Measurements from ENCODE around the gene DDX47.

The DDX47 gene

DNA sequence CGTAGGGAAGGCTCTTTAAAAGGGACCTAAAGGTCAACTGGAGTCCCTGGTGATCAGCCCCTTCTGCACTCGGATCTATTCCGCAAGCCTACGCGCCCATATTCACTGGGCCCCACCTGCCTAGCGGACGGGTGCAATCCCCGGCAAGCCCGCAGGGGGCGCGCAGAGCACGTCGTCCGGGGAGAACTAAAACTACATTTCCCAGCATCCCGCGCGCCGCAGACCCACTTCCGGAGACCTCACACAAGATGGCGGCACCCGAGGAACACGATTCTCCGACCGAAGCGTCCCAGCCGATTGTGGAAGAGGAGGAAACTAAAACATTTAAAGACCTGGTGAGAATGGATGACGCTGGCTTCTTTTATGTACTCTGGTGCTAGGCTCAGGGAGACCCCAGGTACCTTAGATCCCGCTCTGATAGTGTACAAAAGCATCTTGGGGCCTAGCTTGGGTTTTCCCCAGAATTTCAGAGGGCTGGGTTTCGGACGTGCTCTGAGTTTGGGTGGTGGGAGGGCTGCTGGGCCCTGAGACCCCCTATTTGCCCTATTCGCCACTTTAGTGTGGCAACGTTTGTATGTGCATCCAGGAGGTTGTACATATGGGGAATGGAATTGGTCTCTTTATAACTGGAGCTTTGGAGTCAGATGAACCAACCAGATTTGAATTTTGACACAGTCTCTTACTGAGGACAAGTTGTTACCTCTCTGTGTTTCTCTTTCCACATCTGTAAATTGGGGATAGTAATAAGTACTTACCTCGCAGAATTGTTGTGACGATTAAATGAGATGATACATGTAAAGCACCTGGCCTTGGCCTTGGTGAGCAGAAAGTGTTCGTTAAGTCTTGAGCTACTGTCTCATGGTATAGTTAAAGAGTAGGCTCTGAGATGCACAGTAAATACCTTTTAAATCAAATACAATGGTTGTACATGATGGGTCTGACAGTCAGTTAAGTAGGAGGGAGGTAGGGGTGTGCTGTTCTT, at the start of gene DDX47:
DDX47 (plus strand) TSS at position 227 of the 982 bp plus-strand sequence; CDS start at position 249, 22 bp downstream.
- Histone ChIP-seq H3K4me3 (ENCODE audit: low read length, poor library complexity, severe bottlenecking) (peak within 1 kb of the TSS; percentile 83), H3K4me1 (ENCODE audit: insufficient read depth, low read length, poor library complexity, severe bottlenecking) (peaks cover 50% of the 10 kb centered on the region), H3K27me3 (ENCODE audit: insufficient read depth, low read length, poor library complexity, severe bottlenecking) (no peaks in the 10 kb centered on the region), H3K9me2 (replicated peaks; ENCODE audit: low read depth, low read length) (no peaks in the 10 kb centered on the region), H3K9ac (ENCODE audit: low read depth, low read length, poor library complexity, severe bottlenecking) (peak within 1 kb of the TSS; percentile 80), H3K9me3 (ENCODE audit: insufficient read depth, low read depth, low read length) (no peaks in the 10 kb centered on the region), H3K4me2 (ENCODE audit: low read depth, low read length, poor library complexity, severe bottlenecking) (peak within 1 kb of the TSS; percentile 99), H3F3A (ENCODE audit: low read depth) (peaks cover 4% of the 10 kb centered on the region; the same call in 1 of the 2 replicates), H2AFZ (ENCODE audit: low read length) (peak within 1 kb of the TSS; percentile 55), H4K20me1 (ENCODE audit: insufficient read depth, low read length, poor library complexity, severe bottlenecking) (peaks cover 14% of the 10 kb centered on the region), H3K79me2 (ENCODE audit: insufficient read depth, low read length) (peaks cover 52% of the 10 kb centered on the region), H3K36me3 (ENCODE audit: insufficient read depth, low read length) (no peaks in the 10 kb centered on the region)
- no peak for TF ChIP-seq EZH2phosphoT487 (IDR thresholded peaks at IDR 0.05; ENCODE audit: borderline replicate concordance)
- TF ChIP-seq, protein P1, sequence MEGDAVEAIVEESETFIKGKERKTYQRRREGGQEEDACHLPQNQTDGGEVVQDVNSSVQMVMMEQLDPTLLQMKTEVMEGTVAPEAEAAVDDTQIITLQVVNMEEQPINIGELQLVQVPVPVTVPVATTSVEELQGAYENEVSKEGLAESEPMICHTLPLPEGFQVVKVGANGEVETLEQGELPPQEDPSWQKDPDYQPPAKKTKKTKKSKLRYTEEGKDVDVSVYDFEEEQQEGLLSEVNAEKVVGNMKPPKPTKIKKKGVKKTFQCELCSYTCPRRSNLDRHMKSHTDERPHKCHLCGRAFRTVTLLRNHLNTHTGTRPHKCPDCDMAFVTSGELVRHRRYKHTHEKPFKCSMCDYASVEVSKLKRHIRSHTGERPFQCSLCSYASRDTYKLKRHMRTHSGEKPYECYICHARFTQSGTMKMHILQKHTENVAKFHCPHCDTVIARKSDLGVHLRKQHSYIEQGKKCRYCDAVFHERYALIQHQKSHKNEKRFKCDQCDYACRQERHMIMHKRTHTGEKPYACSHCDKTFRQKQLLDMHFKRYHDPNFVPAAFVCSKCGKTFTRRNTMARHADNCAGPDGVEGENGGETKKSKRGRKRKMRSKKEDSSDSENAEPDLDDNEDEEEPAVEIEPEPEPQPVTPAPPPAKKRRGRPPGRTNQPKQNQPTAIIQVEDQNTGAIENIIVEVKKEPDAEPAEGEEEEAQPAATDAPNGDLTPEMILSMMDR (conservative IDR thresholded peaks at IDR 0.05; ENCODE audit: low read length) = peak; percentile 81

- Histone ChIP-seq H2AFZ (ENCODE audit: low read length) (peak overlapping the region; percentile 33; the same call in 1 of the 2 replicates), H3K9ac (ENCODE audit: low read depth, low read length, poor library complexity, severe bottlenecking) (no peak overlapping the region), H3K9me2 (replicated peaks; ENCODE audit: low read depth, low read length) (no peaks in the 10 kb centered on the region), H3F3A (ENCODE audit: low read depth) (no peaks in the 10 kb centered on the region), H4K20me1 (ENCODE audit: insufficient read depth, low read length, poor library complexity, severe bottlenecking) (no peaks in the 10 kb centered on the region), H3K4me1 (ENCODE audit: insufficient read depth, low read length, poor library complexity, severe bottlenecking) (no peaks in the 10 kb centered on the region), H3K79me2 (ENCODE audit: insufficient read depth, low read length) (no peaks in the 10 kb centered on the region), H3K4me2 (ENCODE audit: low read depth, low read length, poor library complexity, severe bottlenecking) (no peak overlapping the region), H3K27me3 (ENCODE audit: insufficient read depth, low read length, poor library complexity, severe bottlenecking) (no peaks in the 10 kb centered on the region), H3K36me3 (ENCODE audit: insufficient read depth, low read length) (no peaks in the 10 kb centered on the region), H3K9me3 (ENCODE audit: insufficient read depth, low read depth, low read length) (no peaks in the 10 kb centered on the region), H3K4me3 (ENCODE audit: low read length, poor library complexity, severe bottlenecking) (no peak overlapping the region)
- TF ChIP-seq EZH2phosphoT487 (IDR thresholded peaks at IDR 0.05; ENCODE audit: borderline replicate concordance) = no peak
- TF ChIP-seq, protein P1 (conservative IDR thresholded peaks at IDR 0.05; ENCODE audit: low read length) = no peak
Observed at GRCh38 chr12:12764824-12765223, 48.3 kb upstream of the DDX47 start.

DNA sequence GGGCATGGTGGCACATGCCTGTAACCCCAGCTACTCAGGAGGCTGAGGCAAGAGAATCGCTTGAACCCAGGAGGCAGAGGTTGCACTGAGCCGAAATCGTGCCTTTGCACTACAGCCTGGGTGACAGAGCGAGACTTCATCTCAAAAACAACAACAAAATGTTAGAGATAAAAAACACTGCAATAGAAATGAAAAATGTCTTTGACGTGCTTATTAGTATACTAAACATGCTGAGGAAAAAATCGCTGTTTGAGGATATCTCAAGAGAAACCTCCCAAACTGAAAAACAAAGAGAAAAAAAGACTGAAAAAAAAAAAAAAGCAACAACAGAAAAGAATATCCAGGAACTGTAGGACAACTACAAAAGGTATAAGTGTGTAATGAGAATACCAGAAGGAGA, 42.9 kb upstream of the DDX47 start:
- Histone ChIP-seq H3K4me2 (ENCODE audit: low read depth, low read length, poor library complexity, severe bottlenecking) (no peak overlapping the region), H3F3A (ENCODE audit: low read depth) (no peaks in the 10 kb centered on the region), H3K27me3 (ENCODE audit: insufficient read depth, low read length, poor library complexity, severe bottlenecking) (no peaks in the 10 kb centered on the region), H2AFZ (ENCODE audit: low read length) (no peak overlapping the region), H3K4me3 (ENCODE audit: low read length, poor library complexity, severe bottlenecking) (no peak overlapping the region), H3K9me3 (ENCODE audit: insufficient read depth, low read depth, low read length) (no peaks in the 10 kb centered on the region), H4K20me1 (ENCODE audit: insufficient read depth, low read length, poor library complexity, severe bottlenecking) (no peaks in the 10 kb centered on the region), H3K36me3 (ENCODE audit: insufficient read depth, low read length) (no peaks in the 10 kb centered on the region), H3K9ac (ENCODE audit: low read depth, low read length, poor library complexity, severe bottlenecking) (no peak overlapping the region), H3K9me2 (replicated peaks; ENCODE audit: low read depth, low read length) (no peaks in the 10 kb centered on the region), H3K79me2 (ENCODE audit: insufficient read depth, low read length) (no peaks in the 10 kb centered on the region), H3K4me1 (ENCODE audit: insufficient read depth, low read length, poor library complexity, severe bottlenecking) (no peaks in the 10 kb centered on the region)
- TF ChIP-seq, protein P1 (conservative IDR thresholded peaks at IDR 0.05; ENCODE audit: low read length) = no peak
- no peak for TF ChIP-seq EZH2phosphoT487 (IDR thresholded peaks at IDR 0.05; ENCODE audit: borderline replicate concordance)
